KMS-11 (cell line): ENCODE measurements around the gene CLECL1.

Experiments used
- H2AFZ ChIP-seq: fragments of 200-600 bp; sonication (generic); 2 replicates; pipeline ENCODE4 v1.6.1; 2016; ENCODE audit warnings: antibody characterized with exemption, mixed run types, low read depth
- H3K27ac ChIP-seq: fragments of 200-600 bp; sonication (generic); 2 replicates; pipeline ENCODE4 v1.6.1; 2016; ENCODE audit warnings: mild to moderate bottlenecking, mixed run types
- H3K27me3 ChIP-seq: fragments of 200-600 bp; sonication (generic); 2 replicates; pipeline ENCODE4 v1.6.1; 2017; ENCODE audit warnings: mild to moderate bottlenecking, low read depth, mixed run types, moderate library complexity; ENCODE audit not compliant: insufficient read depth
- H3K36me3 ChIP-seq: fragments of 200-600 bp; sonication (generic); 2 replicates; pipeline ENCODE4 v1.6.1; 2017; ENCODE audit warnings: mild to moderate bottlenecking, mixed run types; ENCODE audit not compliant: insufficient read depth
- H3K4me1 ChIP-seq: fragments of 200-600 bp; sonication (generic); 2 replicates; pipeline ENCODE4 v1.6.1; 2016; ENCODE audit warnings: mild to moderate bottlenecking, low read depth, mixed run types; ENCODE audit not compliant: poor library complexity, severe bottlenecking
- H3K4me2 ChIP-seq: fragments of 200-600 bp; sonication (generic); 2 replicates; pipeline ENCODE4 v1.7.0; 2016; ENCODE audit warnings: mild to moderate bottlenecking, mixed run types
- H3K4me3 ChIP-seq: fragments of 200-600 bp; sonication (generic); IDR thresholded peaks from 2 replicates; pipeline ENCODE4 v1.6.1; 2017; ENCODE audit warnings: low read depth, low read length, mixed read lengths; ENCODE audit not compliant: insufficient read depth
- H3K79me2 ChIP-seq: fragments of 200-600 bp; sonication (generic); 2 replicates; pipeline ENCODE4 v1.6.1; 2016; ENCODE audit warnings: low read depth, mixed run types; ENCODE audit not compliant: insufficient read depth
- H3K9ac ChIP-seq: fragments of 200-600 bp; sonication (generic); 2 replicates; pipeline ENCODE4 v1.6.1; 2016; ENCODE audit warnings: mild to moderate bottlenecking, mixed run types
- H4K20me1 ChIP-seq: fragments of 200-600 bp; sonication (generic); 2 replicates; pipeline ENCODE4 v1.6.1; 2016; ENCODE audit warnings: mild to moderate bottlenecking, mixed run types; ENCODE audit not compliant: insufficient read depth
- CTCF ChIP-seq: fragments of 200-600 bp; sonication (generic); conservative IDR thresholded peaks from 2 replicates; pipeline ENCODE4 v1.6.1; 2017; ENCODE audit warnings: low read depth, mild to moderate bottlenecking, antibody characterized with exemption, low read length, moderate library complexity, mixed read lengths

Gene CLECL1

GRCh38 chr12:9773216-9773877 lies 40.5 kb upstream of the CLECL1 start:
- H3K27ac ChIP-seq: no peak overlapping the region
- H3K79me2 ChIP-seq: no peaks in the 10 kb centered on the region
- no peaks in the 10 kb centered on the region for H3K36me3 ChIP-seq
- TF ChIP-seq CTCF: no peak
- no peak overlapping the region for H3K9ac ChIP-seq
- H3K4me3 ChIP-seq: no peak overlapping the region
- H4K20me1 ChIP-seq: no peaks in the 10 kb centered on the region
- no peak overlapping the region for H2AFZ ChIP-seq
- peaks cover 9% of the 10 kb centered on the region for H3K4me1 ChIP-seq
- no peaks in the 10 kb centered on the region for H3K27me3 ChIP-seq
- no peak overlapping the region for H3K4me2 ChIP-seq

- TF ChIP-seq CTCF: no peak
- Histone ChIP-seq H3K9ac (no peak overlapping the region), H3K4me2 (no peak overlapping the region), H3K27me3 (no peaks in the 10 kb centered on the region), H3K4me1 (peaks cover 33% of the 10 kb centered on the region), H3K79me2 (no peaks in the 10 kb centered on the region), H2AFZ (no peak overlapping the region), H3K27ac (no peak overlapping the region), H3K4me3 (no peak overlapping the region), H3K36me3 (no peaks in the 10 kb centered on the region), H4K20me1 (no peaks in the 10 kb centered on the region)
Observed at GRCh38 chr12:9763025-9763424, 30.1 kb upstream of the CLECL1 start.

GRCh38 chr12:9762369-9762768 lies 29.5 kb upstream of the CLECL1 start:
- H3K4me1 ChIP-seq: peaks cover 32% of the 10 kb centered on the region
- no peaks in the 10 kb centered on the region for H4K20me1 ChIP-seq
- H3K9ac ChIP-seq: no peak overlapping the region
- no peak overlapping the region for H2AFZ ChIP-seq
- no peak overlapping the region for H3K27ac ChIP-seq
- H3K79me2 ChIP-seq: no peaks in the 10 kb centered on the region
- no peak for TF ChIP-seq CTCF
- no peaks in the 10 kb centered on the region for H3K27me3 ChIP-seq
- H3K36me3 ChIP-seq: no peaks in the 10 kb centered on the region
- H3K4me3 ChIP-seq: no peak overlapping the region
- H3K4me2 ChIP-seq: no peak overlapping the region

GRCh38 chr12:9761419-9761781 lies 28.5 kb upstream of the CLECL1 start:
- Histone ChIP-seq H3K36me3 (no peaks in the 10 kb centered on the region), H3K79me2 (no peaks in the 10 kb centered on the region), H3K4me3 (no peak overlapping the region), H3K4me1 (peaks cover 22% of the 10 kb centered on the region), H3K9ac (no peak overlapping the region), H4K20me1 (no peaks in the 10 kb centered on the region), H3K27me3 (no peaks in the 10 kb centered on the region), H2AFZ (no peak overlapping the region), H3K27ac (no peak overlapping the region), H3K4me2 (no peak overlapping the region)
- no peak for TF ChIP-seq CTCF
